SK-N-SH treated with all-trans-retinoic acid at 6 μM for 48 hours (cell line): ENCODE measurements around the gene NUP133.

Experiments used
- ATAC-seq: fragments of 200-7000 bp; cut with Tn5 transposase; 3 replicates; pipeline ENCODE4 v1.9.1; 2020; ENCODE audit warnings: mild to moderate bottlenecking, moderate library complexity
- ARNTL ChIP-seq: fragments of 450-650 bp; formaldehyde crosslinking; IDR thresholded peaks from 2 replicates; pipeline ENCODE4 v1.5.0; 2020; ENCODE audit warnings: low read depth, mild to moderate bottlenecking, moderate library complexity, borderline replicate concordance
- BACH2 ChIP-seq: fragments of 250-450 bp; sonication (Bioruptor Pico); IDR thresholded peaks from 2 replicates; pipeline ENCODE4 v1.9.0; 2021; ENCODE audit warnings: mild to moderate bottlenecking, borderline replicate concordance
- CSDC2 ChIP-seq: fragments of 250-450 bp; sonication (Bioruptor Pico); IDR thresholded peaks from 2 replicates; pipeline ENCODE4 v1.5.0; 2020; ENCODE audit warnings: mild to moderate bottlenecking, moderate library complexity
- CSRNP3 ChIP-seq: fragments of 250-450 bp; sonication (Bioruptor Pico); IDR thresholded peaks from 2 replicates; pipeline ENCODE4 v1.5.1; 2021; ENCODE audit warnings: mild to moderate bottlenecking, moderate library complexity
- ISL1 ChIP-seq: fragments of 250-450 bp; sonication (Bioruptor Pico); IDR thresholded peaks from 2 replicates; pipeline ENCODE4 v2.1.2; 2022; ENCODE audit warnings: mild to moderate bottlenecking, moderate library complexity
- OSR1 ChIP-seq: fragments of 250-450 bp; sonication (Bioruptor Pico); IDR thresholded peaks from 2 replicates; pipeline ENCODE4 v1.8.0; 2022; ENCODE audit warnings: moderate library complexity, mild to moderate bottlenecking, inconsistent platforms
- POU6F1 ChIP-seq: fragments of 250-450 bp; sonication (Bioruptor Pico); IDR thresholded peaks from 2 replicates; pipeline ENCODE4 v1.8.0; 2021; ENCODE audit warnings: low read depth, mild to moderate bottlenecking, moderate library complexity, borderline replicate concordance
- PPARA ChIP-seq: fragments of 250-450 bp; sonication (Bioruptor Pico); IDR thresholded peaks from 2 replicates; pipeline ENCODE4 v1.5.0; 2020; ENCODE audit warnings: mild to moderate bottlenecking, borderline replicate concordance
- TCF4 ChIP-seq: fragments of 250-450 bp; sonication (Bioruptor Pico); IDR thresholded peaks from 2 replicates; pipeline ENCODE4 v1.8.0; 2021; ENCODE audit warnings: mild to moderate bottlenecking, moderate library complexity, borderline replicate concordance
- TSHZ2 ChIP-seq: fragments of 250-450 bp; sonication (Bioruptor Pico); IDR thresholded peaks from 2 replicates; pipeline ENCODE4 v1.5.0; 2020; ENCODE audit warnings: mild to moderate bottlenecking, moderate library complexity
- ZC3H10 ChIP-seq: fragments of 250-450 bp; sonication (Bioruptor Pico); IDR thresholded peaks from 2 replicates; pipeline ENCODE4 v1.5.1; 2021; ENCODE audit warnings: mild to moderate bottlenecking, moderate library complexity
- ZFP3 ChIP-seq: fragments of 250-450 bp; sonication (Bioruptor Pico); IDR thresholded peaks from 2 replicates; pipeline ENCODE4 v1.5.0; 2020; ENCODE audit warnings: mild to moderate bottlenecking, moderate library complexity
- ZFP30 ChIP-seq: fragments of 450-650 bp; formaldehyde crosslinking; IDR thresholded peaks from 2 replicates; pipeline ENCODE4 v1.5.0; 2022; ENCODE audit warnings: mild to moderate bottlenecking, moderate library complexity
- ZNF70 ChIP-seq: fragments of 450-650 bp; formaldehyde crosslinking; IDR thresholded peaks from 2 replicates; pipeline ENCODE4 v1.5.0; 2020; ENCODE audit warnings: mild to moderate bottlenecking, moderate library complexity
- ZNF8 ChIP-seq: fragments of 450-650 bp; formaldehyde crosslinking; IDR thresholded peaks from 2 replicates; pipeline ENCODE4 v1.5.0; 2020; ENCODE audit warnings: mild to moderate bottlenecking, moderate library complexity
- TF ChIP-seq, protein P1 (sequence below): fragments of 250-450 bp; sonication (Bioruptor Pico); IDR thresholded peaks from 2 replicates; pipeline ENCODE4 v1.5.1; 2020; ENCODE audit warnings: low read depth, mild to moderate bottlenecking, moderate library complexity

NUP133 gene

DNA sequence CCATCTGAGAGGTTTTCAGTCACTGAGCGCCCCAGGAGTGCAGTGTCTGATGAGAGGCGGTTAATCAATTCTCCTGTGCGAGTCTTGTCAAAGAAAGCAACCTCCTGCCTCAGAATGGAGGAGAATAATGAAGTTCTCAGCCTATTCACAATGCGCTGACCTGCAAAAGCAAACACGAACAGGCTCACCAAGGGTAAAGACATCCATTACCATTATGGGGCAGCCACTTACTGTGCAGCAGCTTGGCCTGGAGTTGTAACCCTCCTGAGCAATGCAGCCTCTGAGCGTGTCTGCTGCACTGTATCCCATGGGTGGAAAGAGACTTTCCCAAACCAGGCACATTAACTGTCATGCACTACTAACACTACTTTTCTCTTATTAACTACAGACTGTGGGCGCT lies 39.4 kb upstream of the NUP133 start (continued):
- TF ChIP-seq TSHZ2 (CRISPR knock-in tag) (no peak), ZNF8 (CRISPR knock-in tag) (no peak)

DNA sequence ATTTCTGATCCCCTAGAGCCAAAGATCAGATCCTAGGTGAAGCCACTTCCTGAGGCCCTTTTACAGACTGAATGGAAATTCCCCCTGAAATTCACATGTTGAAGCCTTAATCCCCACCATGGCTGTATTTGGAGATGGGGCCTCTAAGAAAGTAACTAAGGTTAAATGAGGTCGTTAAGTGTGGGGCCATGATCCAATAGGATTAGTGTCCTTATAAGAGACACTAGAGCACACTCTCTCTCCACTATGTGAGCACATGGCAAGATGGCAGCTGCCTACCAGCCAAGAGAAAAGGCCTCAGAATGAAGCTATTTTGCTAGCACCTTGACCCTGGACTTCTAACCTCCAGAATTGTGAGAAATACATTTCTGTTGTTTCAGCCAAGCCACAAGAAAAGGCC lies 36.4 kb upstream of the NUP133 start:
- no peak for TF ChIP-seq ZFP30 (CRISPR knock-in tag)
- TF ChIP-seq CSDC2 (CRISPR knock-in tag): no peak
- TF ChIP-seq ZNF70 (CRISPR knock-in tag): no peak
- TF ChIP-seq TCF4 (CRISPR knock-in tag): no peak
- TF ChIP-seq TSHZ2 (CRISPR knock-in tag): no peak
- TF ChIP-seq CSRNP3 (CRISPR knock-in tag): no peak
- no peak for ATAC-seq

- ATAC-seq: no peak
These were observed 31.8 kb upstream of the NUP133 start for GRCh38 chr1:229539863-229540506.

DNA sequence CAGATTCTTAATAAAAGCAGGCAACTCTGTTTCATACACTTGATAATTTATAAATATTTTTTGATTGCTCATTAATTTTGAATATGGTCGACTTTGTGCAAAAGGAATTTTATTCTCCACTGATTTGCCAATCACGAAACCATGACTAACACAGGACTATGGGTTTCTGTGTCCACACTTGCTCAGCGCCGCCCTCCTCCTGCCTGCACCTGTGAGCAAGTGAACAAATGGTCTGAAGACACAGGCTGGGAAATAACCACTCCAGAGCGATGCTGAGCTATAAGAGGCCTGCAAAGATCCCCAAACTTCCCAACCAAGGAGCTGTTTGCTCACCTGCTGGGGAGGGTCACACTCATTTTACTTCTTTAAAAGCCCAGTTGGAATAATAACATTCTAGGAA lies 30.8 kb upstream of the NUP133 start:
- no peak; the same call in 2 of the 3 replicates for ATAC-seq
- TF ChIP-seq, protein P1, sequence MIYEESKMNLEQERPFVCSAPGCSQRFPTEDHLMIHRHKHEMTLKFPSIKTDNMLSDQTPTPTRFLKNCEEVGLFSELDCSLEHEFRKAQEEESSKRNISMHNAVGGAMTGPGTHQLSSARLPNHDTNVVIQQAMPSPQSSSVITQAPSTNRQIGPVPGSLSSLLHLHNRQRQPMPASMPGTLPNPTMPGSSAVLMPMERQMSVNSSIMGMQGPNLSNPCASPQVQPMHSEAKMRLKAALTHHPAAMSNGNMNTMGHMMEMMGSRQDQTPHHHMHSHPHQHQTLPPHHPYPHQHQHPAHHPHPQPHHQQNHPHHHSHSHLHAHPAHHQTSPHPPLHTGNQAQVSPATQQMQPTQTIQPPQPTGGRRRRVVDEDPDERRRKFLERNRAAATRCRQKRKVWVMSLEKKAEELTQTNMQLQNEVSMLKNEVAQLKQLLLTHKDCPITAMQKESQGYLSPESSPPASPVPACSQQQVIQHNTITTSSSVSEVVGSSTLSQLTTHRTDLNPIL (CRISPR knock-in tag): no peak
- TF ChIP-seq BACH2 (CRISPR knock-in tag) (no peak), ISL1 (no peak), OSR1 (CRISPR knock-in tag) (no peak), ZFP30 (CRISPR knock-in tag) (no peak), ARNTL (CRISPR knock-in tag) (no peak), POU6F1 (CRISPR knock-in tag) (no peak), ZC3H10 (CRISPR knock-in tag) (no peak), PPARA (CRISPR knock-in tag) (no peak), TCF4 (CRISPR knock-in tag) (no peak), TSHZ2 (CRISPR knock-in tag) (no peak), ZFP3 (CRISPR knock-in tag) (no peak)

More at GRCh38 chr1:229539863-229540506, 31.8 kb upstream of the NUP133 start:
- TF ChIP-seq OSR1 (CRISPR knock-in tag): no peak
